HEK293 (cell line): ENCODE results near the gene PDZRN4.
A peak's percentile ranks its signal among the peaks of the same experiment; 100 is the strongest.

Experiments
- CTCF ChIA-PET: fragments of 350-600 bp; formaldehyde crosslinking; extraction: SDS; loops from one replicate; lab custom pipeline; 2021; ENCODE audit warnings: antibody characterized with exemption; lab: Yijun Ruan, JAX
- POLR2A ChIA-PET: fragments of 300-600 bp; formaldehyde crosslinking; extraction: SDS; loops from one replicate; lab custom pipeline; 2020; ENCODE audit warnings: antibody characterized with exemption, inconsistent platforms; lab: Yijun Ruan, JAX
- H3K27ac ChIP-seq: fragments of 200-500 bp; sonication (Bioruptor generic); 2 replicates; pipeline ENCODE4 v1.5.1; 2014; ENCODE audit warnings: low read depth, low read length, control low read depth, inconsistent platforms; ENCODE audit errors: extremely low read depth
- H3K36me3 ChIP-seq, 2 experiments: fragments of 200-500 bp in 1 of 2; sonication (Bioruptor generic) in 1 of 2; 1 replicate in 1 of 2; 2 replicates in 1 of 2; pipeline ENCODE4 v1.5.1; 2014 to 2017; ENCODE audit warnings: inconsistent platforms in 2 of 2, low read length in 2 of 2; ENCODE audit not compliant: control insufficient read depth in 2 of 2, insufficient read depth in 1 of 2
- H3K4me1 ChIP-seq: fragments of 200-500 bp; sonication (Bioruptor generic); 2 replicates; pipeline ENCODE4 v1.5.1; 2014; ENCODE audit warnings: mild to moderate bottlenecking, low read length, inconsistent platforms; ENCODE audit not compliant: control insufficient read depth, insufficient read depth
- H3K4me3 ChIP-seq: 2 replicates; pipeline ENCODE4 v1.5.1; 2011; ENCODE audit warnings: low read depth, mild to moderate bottlenecking, control low read depth, low read length, moderate library complexity
- H3K9me3 ChIP-seq: fragments of 200-500 bp; sonication (Bioruptor generic); 2 replicates; pipeline ENCODE4 v1.5.1; 2014; ENCODE audit warnings: low read depth, low read length, inconsistent platforms; ENCODE audit not compliant: control insufficient read depth, insufficient read depth
- FEZF1 ChIP-seq: fragments of 450-650 bp; formaldehyde crosslinking; IDR thresholded peaks from 2 replicates; pipeline ENCODE4 v1.5.1; 2016; ENCODE audit warnings: missing biosample characterization, missing genetic modification characterization
- GLIS1 ChIP-seq: fragments of 450-650 bp; formaldehyde crosslinking; IDR thresholded peaks from 2 replicates; pipeline ENCODE4 v1.5.1; 2016; ENCODE audit warnings: missing biosample characterization, missing genetic modification characterization
- YY1 ChIP-seq: fragments of 450-650 bp; formaldehyde crosslinking; IDR thresholded peaks from 2 replicates; pipeline ENCODE4 v1.5.1; 2018; ENCODE audit warnings: missing biosample characterization, missing genetic modification characterization
- ZNF112 ChIP-seq: fragments of 450-650 bp; formaldehyde crosslinking; IDR thresholded peaks from 2 replicates; pipeline ENCODE4 v1.5.0; 2017; ENCODE audit warnings: missing biosample characterization, missing genetic modification characterization
- ZNF157 ChIP-seq: fragments of 450-650 bp; formaldehyde crosslinking; IDR thresholded peaks from 2 replicates; pipeline ENCODE4 v1.5.1; 2016; ENCODE audit warnings: missing biosample characterization, missing genetic modification characterization
- ZNF169 ChIP-seq: fragments of 450-650 bp; formaldehyde crosslinking; IDR thresholded peaks from 2 replicates; pipeline ENCODE4 v1.5.1; 2016; ENCODE audit warnings: missing biosample characterization, missing genetic modification characterization
- ZNF221 ChIP-seq: fragments of 450-650 bp; formaldehyde crosslinking; IDR thresholded peaks from 2 replicates; pipeline ENCODE4 v1.5.1; 2017; ENCODE audit warnings: missing biosample characterization, missing genetic modification characterization, borderline replicate concordance
- ZNF404 ChIP-seq: fragments of 450-650 bp; formaldehyde crosslinking; IDR thresholded peaks from 2 replicates; pipeline ENCODE4 v1.5.1; 2017; ENCODE audit warnings: missing biosample characterization, missing genetic modification characterization
- ZNF530 ChIP-seq: fragments of 450-650 bp; formaldehyde crosslinking; IDR thresholded peaks from 2 replicates; pipeline ENCODE4 v1.5.1; 2016; ENCODE audit warnings: low read depth, missing biosample characterization, missing genetic modification characterization
- ZNF707 ChIP-seq: fragments of 450-650 bp; formaldehyde crosslinking; IDR thresholded peaks from 2 replicates; pipeline ENCODE4 v1.5.1; 2016; ENCODE audit warnings: missing biosample characterization, missing genetic modification characterization
- TF ChIP-seq, protein P1 (sequence below): fragments of 450-650 bp; IDR thresholded peaks from 2 replicates; pipeline ENCODE4 v1.5.1; 2018; ENCODE audit warnings: missing biosample characterization, mild to moderate bottlenecking, missing genetic modification characterization
- TF ChIP-seq, protein P2 (sequence below): fragments of 450-650 bp; formaldehyde crosslinking; IDR thresholded peaks from 2 replicates; pipeline ENCODE4 v1.5.1; 2016; ENCODE audit warnings: missing biosample characterization, missing genetic modification characterization, borderline replicate concordance
- TF ChIP-seq, protein P3 (sequence below): fragments of 450-650 bp; formaldehyde crosslinking; IDR thresholded peaks from 2 replicates; pipeline ENCODE4 v1.5.1; 2016; ENCODE audit warnings: missing biosample characterization, missing genetic modification characterization
- TF ChIP-seq, protein P4 (sequence below): fragments of 450-650 bp; formaldehyde crosslinking; IDR thresholded peaks from 2 replicates; pipeline ENCODE4 v1.5.1; 2017; ENCODE audit warnings: missing biosample characterization, mild to moderate bottlenecking, missing genetic modification characterization, moderate library complexity
- TF ChIP-seq, protein P5 (sequence below): fragments of 450-650 bp; formaldehyde crosslinking; IDR thresholded peaks from 2 replicates; pipeline ENCODE4 v1.5.1; 2016; ENCODE audit warnings: missing biosample characterization, missing genetic modification characterization, borderline replicate concordance

The PDZRN4 gene

DNA sequence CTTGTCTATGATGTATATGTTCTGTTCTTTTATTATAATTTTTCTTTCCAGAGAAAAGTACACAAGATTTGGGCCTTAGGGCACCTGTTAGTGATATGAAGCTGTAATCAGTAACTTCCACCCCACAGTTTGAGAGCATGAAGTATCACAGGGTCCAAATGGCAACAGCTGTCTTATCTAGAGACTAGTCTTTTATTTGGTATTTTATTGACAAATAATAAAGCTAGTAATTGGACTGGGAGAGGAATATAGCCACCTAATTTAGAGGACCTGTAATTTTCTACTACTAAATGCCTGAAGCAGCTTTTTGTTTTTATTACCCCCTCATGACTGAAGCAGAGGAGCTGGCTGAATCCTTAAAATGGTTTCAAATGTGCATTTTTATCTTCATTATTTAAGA lies 174.8 kb downstream of the PDZRN4 start:
- CTCF ChIA-PET = no interaction called here
- no peak for TF ChIP-seq ZNF530 (tag by site-specific recombination)
- TF ChIP-seq YY1 = no peak
- peak; percentile 76 for TF ChIP-seq GLIS1 (tag by site-specific recombination)
- TF ChIP-seq ZNF707 (tag by site-specific recombination) = no peak
- peak; percentile 71 for TF ChIP-seq FEZF1 (tag by site-specific recombination)
- Histone ChIP-seq H3K9me3 (no peaks in the 10 kb centered on the region), H3K4me3 (no peak overlapping the region), H3K27ac (no peak overlapping the region), H3K4me1 (peaks cover 15% of the 10 kb centered on the region), H3K36me3 (no peaks in the 10 kb centered on the region)
- POLR2A ChIA-PET = no interaction called here

DNA sequence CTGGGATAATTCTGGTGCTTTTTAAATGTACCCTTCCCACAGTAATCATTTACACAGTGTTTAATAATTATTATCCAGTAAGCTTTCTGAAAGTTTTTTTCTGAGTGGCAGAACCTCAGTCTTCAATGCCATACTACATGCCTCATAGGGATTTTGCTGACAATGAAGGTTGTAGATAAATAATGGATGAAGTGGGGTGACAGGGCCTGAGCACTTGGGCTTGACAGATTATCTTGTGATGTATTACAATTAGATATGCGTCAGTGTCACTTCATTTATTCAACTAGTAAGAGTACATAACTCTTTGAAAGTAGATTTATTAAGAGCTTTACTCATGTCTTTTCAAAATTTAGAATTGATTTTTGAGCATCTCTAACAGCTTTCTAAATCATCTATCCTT lies 176.1 kb downstream of the PDZRN4 start:
- Histone ChIP-seq H3K36me3 (no peaks in the 10 kb centered on the region), H3K9me3 (no peaks in the 10 kb centered on the region), H3K4me3 (no peak overlapping the region)
- TF ChIP-seq, protein P1, sequence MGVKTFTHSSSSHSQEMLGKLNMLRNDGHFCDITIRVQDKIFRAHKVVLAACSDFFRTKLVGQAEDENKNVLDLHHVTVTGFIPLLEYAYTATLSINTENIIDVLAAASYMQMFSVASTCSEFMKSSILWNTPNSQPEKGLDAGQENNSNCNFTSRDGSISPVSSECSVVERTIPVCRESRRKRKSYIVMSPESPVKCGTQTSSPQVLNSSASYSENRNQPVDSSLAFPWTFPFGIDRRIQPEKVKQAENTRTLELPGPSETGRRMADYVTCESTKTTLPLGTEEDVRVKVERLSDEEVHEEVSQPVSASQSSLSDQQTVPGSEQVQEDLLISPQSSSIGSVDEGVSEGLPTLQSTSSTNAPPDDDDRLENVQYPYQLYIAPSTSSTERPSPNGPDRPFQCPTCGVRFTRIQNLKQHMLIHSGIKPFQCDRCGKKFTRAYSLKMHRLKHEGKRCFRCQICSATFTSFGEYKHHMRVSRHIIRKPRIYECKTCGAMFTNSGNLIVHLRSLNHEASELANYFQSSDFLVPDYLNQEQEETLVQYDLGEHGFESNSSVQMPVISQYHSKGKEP (tag by site-specific recombination) = no peak
- TF ChIP-seq, protein P2, sequence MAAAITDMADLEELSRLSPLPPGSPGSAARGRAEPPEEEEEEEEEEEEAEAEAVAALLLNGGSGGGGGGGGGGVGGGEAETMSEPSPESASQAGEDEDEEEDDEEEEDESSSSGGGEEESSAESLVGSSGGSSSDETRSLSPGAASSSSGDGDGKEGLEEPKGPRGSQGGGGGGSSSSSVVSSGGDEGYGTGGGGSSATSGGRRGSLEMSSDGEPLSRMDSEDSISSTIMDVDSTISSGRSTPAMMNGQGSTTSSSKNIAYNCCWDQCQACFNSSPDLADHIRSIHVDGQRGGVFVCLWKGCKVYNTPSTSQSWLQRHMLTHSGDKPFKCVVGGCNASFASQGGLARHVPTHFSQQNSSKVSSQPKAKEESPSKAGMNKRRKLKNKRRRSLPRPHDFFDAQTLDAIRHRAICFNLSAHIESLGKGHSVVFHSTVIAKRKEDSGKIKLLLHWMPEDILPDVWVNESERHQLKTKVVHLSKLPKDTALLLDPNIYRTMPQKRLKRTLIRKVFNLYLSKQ (tag by site-specific recombination) = no peak
- TF ChIP-seq ZNF169 (tag by site-specific recombination) (no peak), ZNF404 (no peak), ZNF157 (tag by site-specific recombination) (no peak), ZNF112 (tag by site-specific recombination) (no peak), ZNF221 (tag by site-specific recombination) (no peak)
- TF ChIP-seq, protein P3, sequence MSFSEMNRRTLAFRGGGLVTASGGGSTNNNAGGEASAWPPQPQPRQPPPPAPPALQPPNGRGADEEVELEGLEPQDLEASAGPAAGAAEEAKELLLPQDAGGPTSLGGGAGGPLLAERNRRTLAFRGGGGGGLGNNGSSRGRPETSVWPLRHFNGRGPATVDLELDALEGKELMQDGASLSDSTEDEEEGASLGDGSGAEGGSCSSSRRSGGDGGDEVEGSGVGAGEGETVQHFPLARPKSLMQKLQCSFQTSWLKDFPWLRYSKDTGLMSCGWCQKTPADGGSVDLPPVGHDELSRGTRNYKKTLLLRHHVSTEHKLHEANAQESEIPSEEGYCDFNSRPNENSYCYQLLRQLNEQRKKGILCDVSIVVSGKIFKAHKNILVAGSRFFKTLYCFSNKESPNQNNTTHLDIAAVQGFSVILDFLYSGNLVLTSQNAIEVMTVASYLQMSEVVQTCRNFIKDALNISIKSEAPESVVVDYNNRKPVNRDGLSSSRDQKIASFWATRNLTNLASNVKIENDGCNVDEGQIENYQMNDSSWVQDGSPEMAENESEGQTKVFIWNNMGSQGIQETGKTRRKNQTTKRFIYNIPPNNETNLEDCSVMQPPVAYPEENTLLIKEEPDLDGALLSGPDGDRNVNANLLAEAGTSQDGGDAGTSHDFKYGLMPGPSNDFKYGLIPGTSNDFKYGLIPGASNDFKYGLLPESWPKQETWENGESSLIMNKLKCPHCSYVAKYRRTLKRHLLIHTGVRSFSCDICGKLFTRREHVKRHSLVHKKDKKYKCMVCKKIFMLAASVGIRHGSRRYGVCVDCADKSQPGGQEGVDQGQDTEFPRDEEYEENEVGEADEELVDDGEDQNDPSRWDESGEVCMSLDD = no peak
- TF ChIP-seq, protein P4, sequence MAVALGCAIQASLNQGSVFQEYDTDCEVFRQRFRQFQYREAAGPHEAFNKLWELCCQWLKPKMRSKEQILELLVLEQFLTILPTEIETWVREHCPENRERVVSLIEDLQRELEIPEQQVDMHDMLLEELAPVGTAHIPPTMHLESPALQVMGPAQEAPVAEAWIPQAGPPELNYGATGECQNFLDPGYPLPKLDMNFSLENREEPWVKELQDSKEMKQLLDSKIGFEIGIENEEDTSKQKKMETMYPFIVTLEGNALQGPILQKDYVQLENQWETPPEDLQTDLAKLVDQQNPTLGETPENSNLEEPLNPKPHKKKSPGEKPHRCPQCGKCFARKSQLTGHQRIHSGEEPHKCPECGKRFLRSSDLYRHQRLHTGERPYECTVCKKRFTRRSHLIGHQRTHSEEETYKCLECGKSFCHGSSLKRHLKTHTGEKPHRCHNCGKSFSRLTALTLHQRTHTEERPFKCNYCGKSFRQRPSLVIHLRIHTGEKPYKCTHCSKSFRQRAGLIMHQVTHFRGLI (tag by site-specific recombination) = no peak
- TF ChIP-seq, protein P5, sequence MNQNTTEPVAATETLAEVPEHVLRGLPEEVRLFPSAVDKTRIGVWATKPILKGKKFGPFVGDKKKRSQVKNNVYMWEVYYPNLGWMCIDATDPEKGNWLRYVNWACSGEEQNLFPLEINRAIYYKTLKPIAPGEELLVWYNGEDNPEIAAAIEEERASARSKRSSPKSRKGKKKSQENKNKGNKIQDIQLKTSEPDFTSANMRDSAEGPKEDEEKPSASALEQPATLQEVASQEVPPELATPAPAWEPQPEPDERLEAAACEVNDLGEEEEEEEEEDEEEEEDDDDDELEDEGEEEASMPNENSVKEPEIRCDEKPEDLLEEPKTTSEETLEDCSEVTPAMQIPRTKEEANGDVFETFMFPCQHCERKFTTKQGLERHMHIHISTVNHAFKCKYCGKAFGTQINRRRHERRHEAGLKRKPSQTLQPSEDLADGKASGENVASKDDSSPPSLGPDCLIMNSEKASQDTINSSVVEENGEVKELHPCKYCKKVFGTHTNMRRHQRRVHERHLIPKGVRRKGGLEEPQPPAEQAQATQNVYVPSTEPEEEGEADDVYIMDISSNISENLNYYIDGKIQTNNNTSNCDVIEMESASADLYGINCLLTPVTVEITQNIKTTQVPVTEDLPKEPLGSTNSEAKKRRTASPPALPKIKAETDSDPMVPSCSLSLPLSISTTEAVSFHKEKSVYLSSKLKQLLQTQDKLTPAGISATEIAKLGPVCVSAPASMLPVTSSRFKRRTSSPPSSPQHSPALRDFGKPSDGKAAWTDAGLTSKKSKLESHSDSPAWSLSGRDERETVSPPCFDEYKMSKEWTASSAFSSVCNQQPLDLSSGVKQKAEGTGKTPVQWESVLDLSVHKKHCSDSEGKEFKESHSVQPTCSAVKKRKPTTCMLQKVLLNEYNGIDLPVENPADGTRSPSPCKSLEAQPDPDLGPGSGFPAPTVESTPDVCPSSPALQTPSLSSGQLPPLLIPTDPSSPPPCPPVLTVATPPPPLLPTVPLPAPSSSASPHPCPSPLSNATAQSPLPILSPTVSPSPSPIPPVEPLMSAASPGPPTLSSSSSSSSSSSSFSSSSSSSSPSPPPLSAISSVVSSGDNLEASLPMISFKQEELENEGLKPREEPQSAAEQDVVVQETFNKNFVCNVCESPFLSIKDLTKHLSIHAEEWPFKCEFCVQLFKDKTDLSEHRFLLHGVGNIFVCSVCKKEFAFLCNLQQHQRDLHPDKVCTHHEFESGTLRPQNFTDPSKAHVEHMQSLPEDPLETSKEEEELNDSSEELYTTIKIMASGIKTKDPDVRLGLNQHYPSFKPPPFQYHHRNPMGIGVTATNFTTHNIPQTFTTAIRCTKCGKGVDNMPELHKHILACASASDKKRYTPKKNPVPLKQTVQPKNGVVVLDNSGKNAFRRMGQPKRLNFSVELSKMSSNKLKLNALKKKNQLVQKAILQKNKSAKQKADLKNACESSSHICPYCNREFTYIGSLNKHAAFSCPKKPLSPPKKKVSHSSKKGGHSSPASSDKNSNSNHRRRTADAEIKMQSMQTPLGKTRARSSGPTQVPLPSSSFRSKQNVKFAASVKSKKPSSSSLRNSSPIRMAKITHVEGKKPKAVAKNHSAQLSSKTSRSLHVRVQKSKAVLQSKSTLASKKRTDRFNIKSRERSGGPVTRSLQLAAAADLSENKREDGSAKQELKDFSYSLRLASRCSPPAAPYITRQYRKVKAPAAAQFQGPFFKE (tag by site-specific recombination) = no peak
- TF ChIP-seq, all 188 proteins: peak for 0
- Histone ChIP-seq H3K27ac (no peak overlapping the region), H3K4me1 (peaks cover 15% of the 10 kb centered on the region)
- POLR2A ChIA-PET = no interaction called here
- CTCF ChIA-PET = interaction anchor here (1.6 kb wide), 1 partner anchor 88 kb away, joined by 4 read pairs; no protein-coding TSS in a partner anchor
